Measurements from ENCODE around the gene ARHGAP44.

Gene ARHGAP44

DNA sequence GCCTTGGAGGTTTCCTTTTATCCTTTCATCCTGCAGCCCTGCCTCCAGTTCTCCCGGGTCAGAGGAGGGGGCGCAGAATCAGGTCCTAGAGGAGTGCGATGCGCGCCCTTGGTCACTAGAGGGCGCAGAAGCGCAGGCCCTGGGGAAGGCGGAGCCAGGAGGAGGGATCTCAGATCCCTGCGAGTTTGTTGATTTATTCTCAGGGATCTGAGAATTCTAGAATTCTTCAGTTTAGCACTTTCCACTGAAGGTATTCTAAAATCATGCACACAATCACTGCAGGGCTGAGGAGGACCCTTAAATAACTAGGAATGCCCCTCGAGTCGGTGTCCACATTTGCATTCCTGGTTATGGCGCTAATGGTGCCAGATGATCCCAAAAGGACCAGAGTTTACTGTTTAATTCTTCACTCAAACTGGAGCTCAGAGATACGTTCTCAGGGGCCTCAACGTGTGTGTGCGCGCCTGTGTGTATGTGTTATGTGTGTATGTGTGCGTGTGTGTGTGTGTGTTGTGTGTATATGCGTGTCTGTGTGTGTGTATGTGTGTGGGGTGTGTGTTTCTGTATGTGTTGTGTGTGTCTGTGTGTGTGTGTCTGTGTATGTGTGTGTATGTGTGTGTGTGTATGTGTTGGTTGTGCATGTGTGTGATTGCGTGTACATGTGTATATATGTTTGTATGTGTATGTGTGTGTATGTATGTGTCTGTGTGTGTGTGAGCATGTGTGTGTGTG lies 235.4 kb downstream of the ARHGAP44 start:
- DNase-seq (ENCODE audit: low spot score), result peak; percentile 71

DNA sequence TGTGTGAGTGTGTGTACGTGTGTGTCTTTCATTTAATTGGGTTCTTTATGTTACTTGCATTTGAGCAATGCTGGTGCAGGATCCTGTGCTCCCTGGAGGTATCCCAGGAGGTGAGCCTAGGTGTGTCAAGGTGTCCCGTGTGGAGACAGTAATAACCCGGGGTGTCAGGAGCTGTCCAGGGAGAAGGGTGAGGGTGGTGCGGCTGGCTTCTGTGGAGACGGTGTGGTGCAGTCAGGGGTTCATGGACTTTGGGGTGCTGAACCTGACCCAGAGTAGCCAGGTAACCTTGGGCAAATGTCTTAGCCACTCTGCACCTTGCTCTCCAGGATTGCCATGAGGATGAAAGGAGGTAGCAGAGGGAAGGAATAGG lies 235.9 kb downstream of the ARHGAP44 start:
- no peak for DNase-seq (ENCODE audit: low spot score)

DNA sequence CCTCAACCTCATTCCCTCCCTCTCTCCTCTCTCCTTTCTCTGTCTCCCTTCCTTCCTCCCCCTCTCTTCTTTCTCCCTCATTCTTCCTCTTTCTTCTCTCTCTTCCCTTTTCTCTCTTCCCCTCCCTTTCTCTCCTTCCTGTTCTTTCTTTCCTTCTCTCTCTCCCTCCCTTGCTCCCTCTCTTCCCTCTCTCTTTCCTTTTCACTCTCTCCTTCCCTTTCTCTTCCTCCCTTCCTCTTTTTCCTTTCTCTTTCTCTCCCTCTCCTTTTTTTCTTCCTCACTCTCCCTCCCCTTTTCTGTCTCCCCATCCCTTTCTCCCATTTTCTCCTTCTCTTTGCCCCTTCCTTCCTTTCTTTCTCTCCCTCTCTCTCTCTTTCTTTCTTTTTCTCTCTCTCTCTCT lies 236.4 kb downstream of the ARHGAP44 start:
- DNase-seq (ENCODE audit: low spot score), result no peak

DNA sequence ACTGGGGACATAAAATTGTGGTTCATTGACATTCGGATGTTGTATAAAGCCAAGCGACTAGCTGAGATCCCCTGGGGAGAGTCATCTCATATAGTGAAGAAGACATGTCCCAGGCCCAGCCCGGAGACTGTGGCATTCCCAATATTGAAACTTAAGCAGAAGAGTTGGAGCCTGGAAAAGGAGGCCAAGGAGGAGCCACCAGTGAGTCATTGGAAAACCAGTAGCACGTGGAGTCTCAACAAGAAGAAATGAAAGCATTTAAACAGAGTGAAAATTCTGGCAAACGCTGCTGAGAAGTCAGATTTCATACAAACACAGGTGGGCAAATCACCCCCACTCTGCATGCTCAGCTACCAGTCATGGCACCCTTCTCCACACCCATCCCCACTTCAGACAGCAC lies 237.9 kb downstream of the ARHGAP44 start:
- DNase-seq (ENCODE audit: low spot score), result no peak

DNA sequence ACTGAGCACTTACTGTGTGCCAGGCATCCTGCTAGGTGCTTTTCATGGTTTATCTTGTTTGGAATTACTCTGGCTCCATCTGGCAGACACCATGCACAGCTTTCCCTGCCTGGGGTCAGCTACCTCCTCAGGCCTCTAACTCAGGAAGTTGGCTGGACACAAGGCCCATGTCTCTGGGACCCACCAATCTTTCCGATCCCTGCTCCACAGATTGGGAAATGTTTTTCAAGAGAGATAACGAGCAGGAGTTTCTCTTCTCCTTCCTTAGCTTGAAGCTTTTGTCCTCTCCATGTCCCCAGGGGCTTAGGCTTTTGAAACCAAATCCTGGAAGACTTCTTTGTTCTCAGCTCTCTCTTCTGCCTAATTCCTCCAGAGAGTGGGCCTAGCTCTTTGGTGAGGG lies 240.0 kb downstream of the ARHGAP44 start:
- DNase-seq (ENCODE audit: low spot score), result no peak

DNA sequence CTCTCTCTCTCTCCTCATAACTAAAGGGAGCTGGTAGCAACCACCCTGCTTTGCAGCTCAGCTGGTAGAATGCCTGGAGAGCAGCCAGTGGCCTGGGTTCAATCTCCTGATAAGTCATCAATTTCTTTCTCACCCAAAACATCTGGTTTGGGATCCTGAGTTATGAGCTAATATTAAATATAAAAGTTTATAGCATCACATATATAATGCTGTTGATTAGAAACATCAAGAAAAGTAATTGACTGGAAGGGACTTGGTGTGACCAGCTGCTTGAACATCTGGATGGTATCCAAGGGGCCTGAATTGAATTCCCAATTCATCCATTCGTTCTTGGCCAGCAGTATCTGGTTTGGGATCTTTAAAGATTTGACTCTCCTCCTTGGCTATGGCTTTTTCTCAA lies 240.8 kb downstream of the ARHGAP44 start:
- DNase-seq (ENCODE audit: low spot score), result no peak

DNA sequence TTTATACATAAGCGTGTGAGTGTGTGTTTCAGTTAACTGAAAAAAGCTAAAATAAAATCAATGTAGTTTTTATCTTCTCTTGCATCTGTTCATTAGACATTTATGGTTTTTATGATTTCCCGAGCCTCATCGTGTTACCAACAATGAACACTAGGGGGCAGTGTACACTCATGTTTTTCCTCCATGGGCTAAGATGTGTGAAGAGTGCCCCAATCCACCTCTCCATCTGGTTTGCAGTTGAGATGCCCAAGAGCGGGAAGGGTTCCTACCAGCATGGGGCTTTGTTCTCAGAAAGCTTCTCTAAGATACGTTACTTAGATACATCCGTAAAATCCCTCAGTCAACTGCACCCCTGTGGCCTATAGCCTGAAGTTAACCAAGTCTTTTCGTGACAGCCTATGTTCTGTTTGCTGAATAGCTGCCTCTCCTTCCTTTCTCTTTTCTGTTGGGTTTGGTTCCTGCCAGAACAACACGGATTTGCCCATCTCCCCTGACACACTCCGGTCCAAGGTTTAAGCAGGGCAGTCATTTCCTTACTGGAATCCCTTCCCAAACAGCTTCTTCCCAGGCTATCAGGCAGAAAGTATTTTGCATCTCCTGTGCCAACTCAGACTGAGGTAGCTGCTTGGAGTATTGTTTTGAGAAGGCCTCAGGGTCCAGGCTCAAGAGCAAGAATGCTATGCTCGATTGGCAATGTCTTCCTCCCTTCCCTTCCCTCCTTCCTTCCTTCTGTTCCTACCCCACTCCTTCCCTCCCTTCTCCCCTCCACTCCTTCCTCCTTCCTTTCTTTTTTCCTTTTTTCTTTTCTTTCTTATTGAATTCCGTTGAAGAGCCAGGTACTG lies 241.4 kb downstream of the ARHGAP44 start:
- peak; percentile 66 for DNase-seq (ENCODE audit: low spot score)

DNA sequence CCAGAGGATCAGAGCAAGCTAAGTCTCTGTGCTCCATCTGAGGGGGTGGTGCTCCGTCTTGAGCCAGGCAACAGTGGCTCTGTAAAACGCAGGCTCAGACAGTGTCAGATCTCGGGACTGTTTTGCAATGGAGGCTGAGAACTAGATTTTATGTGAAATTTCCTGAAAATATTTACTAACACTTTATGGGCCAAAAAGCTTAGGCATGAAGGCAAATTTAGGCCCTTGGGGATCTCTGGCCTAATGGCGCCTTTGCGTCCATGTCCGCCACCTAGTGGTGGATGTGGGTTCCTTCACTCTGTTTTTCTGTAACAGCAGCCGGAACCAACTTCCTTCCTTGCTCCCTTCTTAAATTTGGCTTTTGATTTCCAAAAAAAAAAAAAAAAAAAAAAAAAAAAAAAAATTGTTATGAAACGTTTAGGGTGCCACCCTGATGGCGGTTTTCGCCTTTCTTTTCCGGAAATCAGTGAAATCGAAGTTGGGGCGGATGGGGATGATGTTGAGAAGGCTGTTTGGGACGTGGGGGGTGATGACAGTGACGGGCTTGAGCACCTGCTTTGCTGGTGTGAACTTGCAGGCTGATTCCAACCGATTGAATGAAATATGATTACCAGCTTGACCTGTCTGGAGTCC lies 242.5 kb downstream of the ARHGAP44 start:
- DNase-seq (ENCODE audit: low spot score), result peak; percentile 36

DNA sequence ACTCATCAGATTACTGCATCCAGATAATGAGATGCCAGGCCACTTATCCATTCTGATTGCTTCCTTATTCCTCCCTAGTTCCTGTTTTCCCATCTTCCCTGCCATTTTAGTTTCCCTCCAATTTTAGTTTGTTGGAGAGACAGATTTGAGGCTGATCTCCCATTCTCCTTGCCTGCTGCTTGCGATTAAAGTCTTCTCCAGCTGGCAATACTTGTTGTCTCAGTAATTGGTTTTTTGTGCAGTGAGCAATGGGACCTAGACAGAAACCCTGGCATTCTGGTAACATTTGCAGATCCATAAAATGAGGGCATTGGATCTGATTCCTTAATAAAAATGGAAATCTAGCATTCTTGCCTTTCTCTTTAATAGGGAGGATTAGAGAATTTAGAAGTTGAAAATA lies 246.1 kb downstream of the ARHGAP44 start:
- no peak for DNase-seq (ENCODE audit: low spot score)

DNA sequence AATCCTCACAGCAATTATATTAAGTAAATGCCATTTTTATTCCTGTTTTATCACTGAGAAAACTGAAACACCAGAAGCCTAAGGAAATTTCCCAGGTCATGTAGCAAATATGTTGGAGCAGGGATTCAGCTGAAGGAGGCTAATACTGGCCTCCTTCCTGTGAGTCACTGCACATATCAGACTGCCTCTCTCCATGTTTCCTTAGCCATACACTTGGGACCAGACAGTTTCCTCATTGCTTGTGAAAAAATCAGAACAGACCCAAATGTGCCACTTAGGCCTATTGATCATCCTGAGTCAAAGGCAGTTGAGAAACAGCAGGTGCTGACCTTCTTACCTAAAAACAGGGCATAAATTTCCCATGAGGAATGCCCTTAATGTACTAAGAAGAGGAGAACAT lies 247.5 kb downstream of the ARHGAP44 start:
- no peak for DNase-seq (ENCODE audit: low spot score)

DNA sequence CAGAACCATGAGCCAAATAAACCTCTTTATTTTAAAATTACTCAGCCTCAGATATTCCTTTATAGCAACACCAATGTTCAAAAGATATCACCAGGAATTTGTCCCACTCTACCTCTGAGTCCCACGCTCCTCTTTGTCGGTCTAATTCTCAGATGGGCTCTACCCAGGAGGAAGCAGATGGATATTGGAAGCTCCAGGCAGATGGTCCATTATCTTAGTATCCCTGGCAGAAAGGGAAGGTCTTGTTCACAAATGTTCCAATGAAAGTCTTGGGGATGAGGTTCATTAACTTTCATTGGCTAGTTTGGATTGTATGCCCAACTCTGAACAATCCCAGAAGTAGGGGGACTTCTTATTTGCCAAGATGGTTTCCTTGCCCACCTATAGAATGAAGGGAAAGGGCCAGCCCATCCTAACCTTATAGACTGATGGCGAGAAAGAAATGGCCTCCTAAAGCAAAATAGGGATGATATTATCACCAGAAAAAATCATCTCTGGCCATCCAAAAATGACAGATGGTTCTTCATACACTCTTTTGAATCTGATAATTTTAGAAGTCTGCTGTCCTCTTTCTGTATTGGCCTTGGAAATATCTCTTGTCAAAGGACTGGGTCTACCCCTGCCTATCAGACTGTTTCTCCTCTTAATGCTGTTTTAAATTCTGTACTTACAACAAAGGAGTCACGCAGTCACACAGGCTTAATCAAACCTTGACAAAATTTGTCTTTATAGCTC lies 249.8 kb downstream of the ARHGAP44 start:
- DNase-seq (ENCODE audit: low spot score), result no peak
